GM21390 (cell line): ENCODE data around the gene GPR143.
"Not testable (repeated sequence)": the region's sequence is repeated elsewhere in the genome, so short reads cannot be mapped to it uniquely, and the experiment has no call there.

ENCODE experiments used
- ATAC-seq: cut with Tn5 transposase; IDR thresholded peaks from one replicate; pipeline ENCODE4 v1.9.1; 2021; ENCODE audit not compliant: unreplicated experiment

The GPR143 gene

GRCh38 chrX:9765737-9766097, at the start of gene GPR143:
GPR143 (minus strand) TSS chrX:9765847; CDS start chrX:9765817, 30 bp downstream.
- ATAC-seq = no peak

- not testable (repeated sequence) for ATAC-seq
Measured at GRCh38 chrX:9811086-9811485, 45.4 kb upstream of the GPR143 start.

GRCh38 chrX:9809876-9810275, 44.2 kb upstream of the GPR143 start:
- ATAC-seq = not testable (repeated sequence)

- no peak for ATAC-seq
Measured at GRCh38 chrX:9807355-9808182, 41.9 kb upstream of the GPR143 start.

- ATAC-seq = no peak
Measured at GRCh38 chrX:9805956-9806355, 40.3 kb upstream of the GPR143 start.

- ATAC-seq = no peak
Measured at GRCh38 chrX:9804444-9804843, 38.8 kb upstream of the GPR143 start.

- no peak for ATAC-seq
Measured at GRCh38 chrX:9802737-9803136, 37.1 kb upstream of the GPR143 start.

GRCh38 chrX:9797384-9798360, 32.0 kb upstream of the GPR143 start:
- no peak for ATAC-seq

- no peak for ATAC-seq
Measured at GRCh38 chrX:9794495-9794894, 28.8 kb upstream of the GPR143 start.

GRCh38 chrX:9790866-9791265, 25.2 kb upstream of the GPR143 start:
- no peak for ATAC-seq

GRCh38 chrX:9789555-9789954, 23.9 kb upstream of the GPR143 start:
- no peak for ATAC-seq

- ATAC-seq = no peak
Measured at GRCh38 chrX:9788911-9789310, 23.3 kb upstream of the GPR143 start.

- no peak for ATAC-seq
Measured at GRCh38 chrX:9786798-9787635, 21.4 kb upstream of the GPR143 start.

- ATAC-seq = no peak
Measured at GRCh38 chrX:9785944-9786797, 20.5 kb upstream of the GPR143 start, which contains the start of gene SHROOM2. SHROOM2 (plus strand) TSS chrX:9786429; CDS start chrX:9786546, 117 bp downstream.

GRCh38 chrX:9785254-9785943, 19.8 kb upstream of the GPR143 start:
- ATAC-seq = no peak

GRCh38 chrX:9784332-9784731, 18.7 kb upstream of the GPR143 start:
- no peak for ATAC-seq

- no peak for ATAC-seq
Measured at GRCh38 chrX:9781941-9782340, 16.3 kb upstream of the GPR143 start.

- no peak for ATAC-seq
Measured at GRCh38 chrX:9775930-9776329, 10.3 kb upstream of the GPR143 start.

GRCh38 chrX:9772943-9773342, 7.3 kb upstream of the GPR143 start:
- ATAC-seq = no peak
